Measurements from ENCODE around the gene THSD7B. TPM values are rescaled to one million over a fixed set of nuclear protein-coding genes. Genes with fewer than 3 reads are reported as not detected.

Gene THSD7B
- total RNA-seq, 1 donor from 2014 or later, result 0.38 TPM

DNA sequence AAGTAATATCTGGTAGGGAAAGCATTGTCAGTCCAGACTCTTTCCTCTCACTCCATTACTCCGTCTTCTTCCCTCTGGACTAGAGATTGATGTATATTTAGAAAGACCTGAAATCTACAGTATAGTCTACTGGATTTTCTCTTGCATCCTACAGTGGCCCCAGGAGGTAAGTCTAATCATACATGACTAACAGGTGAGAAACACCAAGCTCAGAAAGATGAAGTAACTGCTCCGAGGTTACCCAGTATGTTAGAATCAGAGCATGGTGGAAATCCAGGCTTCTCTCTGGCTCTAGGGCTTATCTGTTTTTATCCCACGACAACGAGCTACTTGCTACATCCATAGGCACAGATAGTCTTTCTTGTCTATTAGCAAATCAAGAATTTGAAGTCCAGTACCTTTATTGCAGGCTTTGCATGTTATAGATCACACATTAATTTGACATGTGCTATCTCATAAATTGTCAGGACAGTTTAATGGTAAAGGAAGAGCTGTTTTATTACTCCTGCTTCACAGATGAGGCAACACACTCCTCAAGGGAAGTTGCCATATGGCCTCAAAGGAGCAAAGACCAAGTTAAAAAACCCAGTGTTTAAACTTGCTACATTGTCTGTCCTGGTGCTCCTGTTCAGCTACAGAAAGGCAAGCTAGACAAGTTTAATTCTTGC, 484.3 kb downstream of the THSD7B start:
- no peak for ATAC-seq
- H3K27me3 ChIP-seq (ENCODE audit: low read depth), result no peaks in the 10 kb centered on the region
- intact Hi-C loops (cut with DNase I), result no loop called here

DNA sequence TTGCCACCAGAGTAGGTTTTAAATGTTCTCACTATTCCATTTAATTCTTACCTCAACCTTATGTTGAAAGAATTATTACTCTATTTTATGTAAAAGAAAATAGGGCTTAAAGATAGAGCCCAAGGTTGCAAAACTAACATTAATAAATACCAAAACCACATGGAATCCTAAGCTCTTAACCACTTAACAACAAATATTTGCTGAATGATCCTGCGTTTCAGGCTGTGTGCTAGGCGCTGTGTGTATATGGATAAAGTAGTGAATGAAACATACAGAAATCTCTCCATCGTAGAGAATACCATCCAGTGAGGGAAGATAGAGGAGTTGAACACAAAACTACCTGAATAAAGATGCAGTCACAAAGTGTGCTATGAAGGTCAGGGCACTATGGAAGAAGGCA, 485.1 kb downstream of the THSD7B start:
- ATAC-seq (no peak), DNase-seq (no peak)
- H3K4me3 ChIP-seq, result no peak overlapping the region
- TF ChIP-seq, protein P1, sequence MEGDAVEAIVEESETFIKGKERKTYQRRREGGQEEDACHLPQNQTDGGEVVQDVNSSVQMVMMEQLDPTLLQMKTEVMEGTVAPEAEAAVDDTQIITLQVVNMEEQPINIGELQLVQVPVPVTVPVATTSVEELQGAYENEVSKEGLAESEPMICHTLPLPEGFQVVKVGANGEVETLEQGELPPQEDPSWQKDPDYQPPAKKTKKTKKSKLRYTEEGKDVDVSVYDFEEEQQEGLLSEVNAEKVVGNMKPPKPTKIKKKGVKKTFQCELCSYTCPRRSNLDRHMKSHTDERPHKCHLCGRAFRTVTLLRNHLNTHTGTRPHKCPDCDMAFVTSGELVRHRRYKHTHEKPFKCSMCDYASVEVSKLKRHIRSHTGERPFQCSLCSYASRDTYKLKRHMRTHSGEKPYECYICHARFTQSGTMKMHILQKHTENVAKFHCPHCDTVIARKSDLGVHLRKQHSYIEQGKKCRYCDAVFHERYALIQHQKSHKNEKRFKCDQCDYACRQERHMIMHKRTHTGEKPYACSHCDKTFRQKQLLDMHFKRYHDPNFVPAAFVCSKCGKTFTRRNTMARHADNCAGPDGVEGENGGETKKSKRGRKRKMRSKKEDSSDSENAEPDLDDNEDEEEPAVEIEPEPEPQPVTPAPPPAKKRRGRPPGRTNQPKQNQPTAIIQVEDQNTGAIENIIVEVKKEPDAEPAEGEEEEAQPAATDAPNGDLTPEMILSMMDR (IDR thresholded peaks at IDR 0.05), result no peak
- no peak overlapping the region for H3K27ac ChIP-seq
- no peaks in the 10 kb centered on the region for H3K4me1 ChIP-seq
- H3K9me3 ChIP-seq, result no peaks in the 10 kb centered on the region
- no peaks in the 10 kb centered on the region for H3K36me3 ChIP-seq
- intact Hi-C loops (cut with DNase I), result no loop called here
- H3K27me3 ChIP-seq (ENCODE audit: low read depth), result no peaks in the 10 kb centered on the region

More for the DNA sequence above, 484.3 kb downstream of the THSD7B start:
- TF ChIP-seq, protein P1 (IDR thresholded peaks at IDR 0.05), result no peak
- no peak for DNase-seq
- Histone ChIP-seq H3K27ac (no peak overlapping the region), H3K36me3 (no peaks in the 10 kb centered on the region), H3K4me3 (no peak overlapping the region), H3K9me3 (no peaks in the 10 kb centered on the region), H3K4me1 (no peaks in the 10 kb centered on the region)

GRCh38 chr2:137251045-137251444, 485.7 kb downstream of the THSD7B start:
- DNase-seq, result no peak
- Histone ChIP-seq H3K9me3 (no peaks in the 10 kb centered on the region), H3K4me1 (no peaks in the 10 kb centered on the region), H3K27me3 (ENCODE audit: low read depth) (no peaks in the 10 kb centered on the region), H3K27ac (no peak overlapping the region), H3K4me3 (no peak overlapping the region), H3K36me3 (no peaks in the 10 kb centered on the region)
- TF ChIP-seq, protein P1 (IDR thresholded peaks at IDR 0.05), result no peak
- no peak for ATAC-seq
- intact Hi-C loops (cut with DNase I), result no loop called here

DNA sequence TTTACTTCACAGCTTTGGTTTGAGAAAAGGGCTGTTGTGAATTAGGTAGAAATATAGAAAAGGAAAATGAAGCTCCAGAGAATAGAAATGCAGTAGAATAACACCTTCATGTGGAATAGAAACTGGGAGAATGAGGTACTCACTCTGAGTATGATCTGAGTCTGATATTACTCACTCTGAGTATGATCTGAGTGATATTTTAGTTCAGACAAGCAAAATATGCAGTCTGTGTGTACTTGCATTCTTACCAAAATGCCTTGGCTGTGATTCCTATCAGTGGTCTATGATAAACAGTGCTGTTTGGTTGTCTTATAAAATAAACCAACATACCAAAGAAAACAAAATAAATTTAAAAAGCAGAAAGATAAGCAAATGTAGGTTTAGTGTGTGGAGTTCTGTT, 487.6 kb downstream of the THSD7B start:
- ATAC-seq (no peak), DNase-seq (no peak)
- no peaks in the 10 kb centered on the region for H3K4me1 ChIP-seq
- intact Hi-C loops (cut with DNase I), result no loop called here
- TF ChIP-seq, protein P1 (IDR thresholded peaks at IDR 0.05), result no peak
- no peaks in the 10 kb centered on the region for H3K36me3 ChIP-seq
- no peaks in the 10 kb centered on the region for H3K9me3 ChIP-seq
- H3K4me3 ChIP-seq, result no peak overlapping the region
- H3K27me3 ChIP-seq (ENCODE audit: low read depth), result no peaks in the 10 kb centered on the region
- no peak overlapping the region for H3K27ac ChIP-seq

GRCh38 chr2:137254052-137254451, 488.7 kb downstream of the THSD7B start:
- Histone ChIP-seq H3K27ac (no peak overlapping the region), H3K4me1 (no peaks in the 10 kb centered on the region), H3K27me3 (ENCODE audit: low read depth) (no peaks in the 10 kb centered on the region), H3K36me3 (no peaks in the 10 kb centered on the region), H3K4me3 (no peak overlapping the region), H3K9me3 (no peaks in the 10 kb centered on the region)
- TF ChIP-seq, protein P1 (IDR thresholded peaks at IDR 0.05), result no peak
- no peak for DNase-seq
- ATAC-seq, result no peak
- intact Hi-C loops (cut with DNase I), result no loop called here
